GM21576 (cell line): ENCODE measurements around the gene MN1.

Experiments
- ATAC-seq: cut with Tn5 transposase; IDR thresholded peaks from one replicate; pipeline ENCODE4 v1.9.1; 2021; ENCODE audit warnings: mild to moderate bottlenecking, moderate library complexity; ENCODE audit not compliant: unreplicated experiment

MN1 gene

GRCh38 chr22:27827604-27828587 lies 26.3 kb upstream of the MN1 start:
- ATAC-seq, result no peak

- ATAC-seq, result no peak
These were observed 23.6 kb upstream of the MN1 start for GRCh38 chr22:27825174-27825573.

GRCh38 chr22:27823221-27823620 lies 21.7 kb upstream of the MN1 start:
- no peak for ATAC-seq

- no peak for ATAC-seq
These were observed 19.6 kb upstream of the MN1 start for GRCh38 chr22:27820896-27821866.

GRCh38 chr22:27816552-27816951 lies 15.0 kb upstream of the MN1 start:
- no peak for ATAC-seq

GRCh38 chr22:27815826-27816530 lies 14.4 kb upstream of the MN1 start:
- ATAC-seq, result no peak

GRCh38 chr22:27814993-27815392 lies 13.4 kb upstream of the MN1 start:
- no peak for ATAC-seq

GRCh38 chr22:27811778-27812177 lies 10.2 kb upstream of the MN1 start:
- no peak for ATAC-seq

- no peak for ATAC-seq
These were observed 9.1 kb upstream of the MN1 start for GRCh38 chr22:27810609-27811151.

- no peak for ATAC-seq
These were observed 8.4 kb upstream of the MN1 start for GRCh38 chr22:27809700-27810608.

GRCh38 chr22:27809226-27809603 lies 7.7 kb upstream of the MN1 start:
- no peak for ATAC-seq

- no peak for ATAC-seq
These were observed 7.1 kb upstream of the MN1 start for GRCh38 chr22:27808451-27809225.

- ATAC-seq, result no peak
These were observed 4.3 kb upstream of the MN1 start for GRCh38 chr22:27805841-27806240.

- ATAC-seq, result no peak
These were observed 3.1 kb upstream of the MN1 start for GRCh38 chr22:27804470-27805297.

GRCh38 chr22:27803841-27804415 lies 2.4 kb upstream of the MN1 start:
- no peak for ATAC-seq

- ATAC-seq, result no peak
These were observed 954 bp upstream of the MN1 start for GRCh38 chr22:27802346-27803073.

GRCh38 chr22:27801202-27801615 lies 347 bp downstream of the MN1 start:
- no peak for ATAC-seq
